HG03135 (cell line): ENCODE measurements around the gene KRTAP12-4.
"Not testable (repeated sequence)": the region's sequence is repeated elsewhere in the genome, so short reads cannot be mapped to it uniquely, and the experiment has no call there.

Source experiments
- ATAC-seq: cut with Tn5 transposase; IDR thresholded peaks from one replicate; pipeline ENCODE4 v1.9.1; 2021; ENCODE audit warnings: mild to moderate bottlenecking, moderate library complexity; ENCODE audit not compliant: unreplicated experiment

The KRTAP12-4 gene

DNA sequence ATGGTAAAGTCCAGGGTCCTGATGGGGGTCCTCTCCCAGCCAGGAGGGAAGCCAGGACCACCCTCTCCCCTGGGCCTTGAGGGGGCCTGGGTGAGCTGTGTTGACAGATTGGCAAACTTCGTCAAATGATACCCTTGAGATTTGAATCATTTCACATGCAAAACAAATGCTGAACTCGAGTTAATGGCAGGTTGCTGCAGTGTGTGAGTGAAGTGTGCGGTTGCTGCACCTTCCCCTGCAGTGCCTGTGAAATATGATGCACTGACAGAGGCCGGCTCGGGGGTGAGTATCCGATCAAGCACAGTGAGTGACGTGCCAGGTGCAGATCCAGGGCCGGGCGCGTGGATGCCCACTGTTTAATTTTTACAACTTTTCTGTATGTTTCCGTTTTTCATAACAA is 33.2 kb upstream of the KRTAP12-4 start:
- ATAC-seq, result no peak

DNA sequence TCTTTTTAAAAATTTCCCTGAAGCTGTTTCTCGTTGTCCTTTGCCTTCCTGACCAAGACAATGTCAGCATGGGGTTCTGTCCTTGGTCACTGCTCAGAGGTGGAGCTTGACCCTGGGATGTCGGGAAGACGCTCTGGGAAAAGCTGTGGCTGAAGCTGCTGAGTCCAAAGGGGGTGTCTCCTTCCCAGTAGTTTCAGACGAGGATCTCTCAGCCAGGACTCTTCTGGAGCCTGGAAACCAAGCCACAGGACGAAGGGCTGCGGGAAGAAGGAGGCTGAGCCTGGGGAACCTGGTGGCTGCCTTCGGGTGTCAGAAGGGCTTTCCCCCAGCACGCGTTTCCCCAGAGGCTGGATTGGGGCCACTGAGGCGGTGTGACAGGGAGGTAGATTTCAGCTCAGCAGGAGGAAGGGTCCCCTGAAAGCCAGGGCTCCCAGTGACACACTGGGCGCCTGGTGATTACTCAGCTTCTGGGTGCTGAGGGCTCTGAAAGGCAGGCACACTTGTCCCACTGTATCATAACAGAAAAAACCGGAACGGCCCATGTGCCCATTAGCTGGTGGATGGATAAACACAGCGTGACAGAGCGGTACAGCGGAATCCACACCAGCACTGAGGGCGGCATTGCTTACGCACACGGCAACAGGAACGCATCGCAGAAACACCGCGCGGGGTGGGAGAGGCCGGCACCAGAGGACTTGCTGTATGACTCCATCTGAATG is 32.5 kb upstream of the KRTAP12-4 start:
- no peak for ATAC-seq

DNA sequence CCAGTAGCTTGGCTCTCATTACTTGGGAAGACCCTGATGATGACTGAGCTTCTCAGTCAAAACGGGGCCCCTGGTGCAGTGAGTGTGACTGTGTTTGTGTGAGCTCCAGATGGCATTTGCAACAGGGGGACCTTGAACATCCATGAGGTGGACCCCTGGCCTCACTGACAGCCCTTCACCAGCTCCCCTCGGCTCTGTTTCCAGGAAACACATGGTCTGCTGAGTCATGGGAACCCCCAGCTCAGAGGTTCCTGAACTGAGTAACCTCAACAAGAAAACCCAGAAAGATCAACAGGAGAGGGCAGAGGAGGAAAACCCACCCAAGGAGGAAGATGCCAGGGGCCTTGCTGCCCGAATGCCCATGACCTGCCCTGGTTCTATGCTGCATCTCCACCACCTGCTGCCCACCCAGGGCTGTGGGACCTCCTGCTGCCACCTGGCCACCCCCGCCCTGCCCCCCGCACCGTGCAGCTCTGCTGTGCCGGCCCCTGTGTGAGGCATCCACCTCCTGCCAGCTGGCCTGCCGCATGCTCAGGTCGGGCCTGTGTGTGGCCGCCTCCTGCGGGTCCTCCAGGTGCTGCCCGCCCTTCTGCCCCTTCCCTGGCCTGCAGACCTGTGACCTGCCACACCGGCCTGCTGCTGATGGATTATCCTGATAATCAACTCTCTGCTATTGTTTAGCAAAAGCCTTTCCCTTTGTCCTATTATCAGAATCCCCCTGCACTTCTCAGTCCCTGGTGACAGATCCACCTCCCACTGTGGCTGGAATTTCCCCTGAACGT is 31.7 kb upstream of the KRTAP12-4 start:
- no peak for ATAC-seq

DNA sequence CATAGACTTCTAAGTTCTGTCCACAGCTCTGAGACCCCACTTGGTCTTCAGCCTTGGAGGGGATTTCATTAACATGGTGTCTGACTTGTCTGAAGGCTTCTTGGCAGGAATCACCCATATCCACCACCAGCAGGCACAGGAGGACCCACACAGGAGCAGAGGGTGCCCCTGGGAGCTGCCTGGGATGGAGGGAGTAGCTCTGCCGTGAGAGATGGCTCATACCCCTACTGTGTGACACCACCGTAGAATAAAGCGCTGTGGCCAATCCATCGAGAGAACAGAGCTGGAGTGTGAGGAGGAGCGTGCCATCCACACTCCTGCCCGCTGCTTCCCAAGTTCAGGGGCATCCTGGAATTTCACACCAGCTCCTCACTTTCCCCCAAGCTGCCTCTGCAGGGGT is 30.6 kb upstream of the KRTAP12-4 start:
- not testable (repeated sequence) for ATAC-seq

DNA sequence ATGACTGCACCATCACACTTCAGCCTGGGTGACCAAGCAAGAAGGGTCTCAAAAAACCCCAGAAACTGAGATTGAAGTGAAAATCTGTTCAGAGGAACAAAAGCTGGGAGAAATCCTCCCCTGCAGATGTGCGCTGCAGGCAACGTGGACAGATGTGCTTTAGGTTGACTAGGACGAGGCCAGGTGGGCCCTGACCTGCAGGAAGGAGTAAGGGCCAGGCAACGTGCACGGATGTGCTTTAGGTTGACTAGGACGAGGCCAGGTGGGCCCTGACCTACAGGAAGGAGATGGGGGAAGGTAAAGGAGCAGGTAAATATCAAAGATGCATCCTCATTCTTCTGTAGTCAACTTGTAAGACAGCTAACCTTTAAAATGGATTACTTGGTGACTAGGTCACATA is 30.0 kb upstream of the KRTAP12-4 start:
- no peak for ATAC-seq

DNA sequence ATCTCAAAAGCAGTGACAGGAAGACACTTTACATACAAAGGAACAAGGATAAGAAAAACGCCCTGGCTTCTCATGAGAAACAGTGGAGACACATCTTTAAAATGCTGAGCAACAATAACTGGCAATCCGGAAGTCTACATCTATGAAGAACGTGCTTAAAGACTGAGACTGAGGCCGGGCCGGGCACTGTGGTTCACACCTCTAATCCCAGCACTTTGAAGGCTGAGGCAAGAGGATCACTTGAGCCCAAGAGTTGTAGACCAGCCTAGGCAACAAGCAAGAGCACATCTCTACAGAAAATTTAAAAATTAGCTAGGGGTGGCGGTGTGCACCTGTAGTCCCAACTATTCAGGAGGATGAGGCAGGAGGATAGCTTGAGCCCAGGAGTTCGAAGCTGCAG is 29.6 kb upstream of the KRTAP12-4 start:
- no peak for ATAC-seq

DNA sequence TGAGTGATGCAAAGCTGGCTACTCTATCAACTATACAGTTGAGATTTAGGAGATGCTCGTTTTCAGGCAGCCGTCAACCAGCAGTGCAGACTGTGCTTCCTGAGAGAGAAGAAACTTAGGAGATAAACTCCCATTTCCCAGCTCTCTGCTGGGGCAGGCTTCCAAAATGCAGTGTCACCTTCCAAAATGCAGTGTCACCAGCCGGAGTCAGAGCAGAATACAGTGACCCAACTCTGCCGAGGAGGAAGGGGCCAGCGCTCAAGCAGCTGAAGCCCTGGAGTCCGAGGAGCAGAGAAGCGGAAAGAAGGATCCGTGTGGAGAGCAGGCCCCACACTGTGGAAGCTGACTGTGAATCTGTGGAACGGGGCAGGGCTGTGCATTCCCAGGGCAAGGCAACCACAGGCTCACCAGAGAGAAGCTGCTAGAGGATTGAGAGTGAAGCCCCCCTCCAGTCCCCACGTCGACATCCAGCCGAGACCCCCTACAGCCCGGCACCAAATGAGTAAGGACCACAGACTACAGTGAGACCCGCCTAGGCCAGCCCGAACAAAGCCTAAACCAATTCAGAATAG is 28.2 kb upstream of the KRTAP12-4 start:
- no peak for ATAC-seq

DNA sequence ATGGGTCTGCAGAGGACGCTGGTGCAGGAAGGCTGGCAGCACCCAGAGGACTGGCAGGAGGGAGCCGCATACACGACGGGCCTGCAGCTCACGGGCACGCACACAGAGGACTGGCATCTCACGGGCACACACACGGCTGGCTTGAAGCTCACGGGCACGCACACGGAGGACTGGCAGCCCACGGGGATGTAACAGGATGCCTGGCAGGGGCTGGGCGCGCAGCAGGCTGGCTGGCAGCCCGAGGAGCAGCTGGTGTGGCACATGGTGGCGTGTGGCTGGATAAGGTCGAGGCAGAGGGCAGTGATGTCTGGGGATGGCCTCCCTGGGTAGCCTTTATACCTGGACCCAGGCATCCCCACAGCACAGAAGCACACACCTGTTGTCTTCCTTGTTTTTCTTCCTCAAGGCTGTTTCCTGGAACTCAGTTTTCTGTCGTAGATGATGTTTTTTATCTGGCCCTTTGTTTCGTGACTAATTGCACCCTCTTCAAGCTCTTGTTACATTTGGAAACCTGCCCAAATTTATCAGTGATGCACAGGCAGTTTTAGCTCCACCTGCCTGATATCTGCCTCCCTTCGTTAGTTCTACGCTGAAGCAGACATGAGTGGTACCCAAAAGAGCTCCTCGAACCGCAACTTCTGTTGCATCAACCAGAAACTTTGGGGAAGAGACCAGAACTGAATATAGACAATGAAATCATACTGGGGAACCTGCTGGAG is 27.6 kb upstream of the KRTAP12-4 start, which contains the start of gene KRTAP12-1:
Gene KRTAP12-1, minus strand, starts transcription at position 303 of the 719 bp plus-strand sequence. Its CDS starts 40 bp downstream, at position 263.
- no peak for ATAC-seq

DNA sequence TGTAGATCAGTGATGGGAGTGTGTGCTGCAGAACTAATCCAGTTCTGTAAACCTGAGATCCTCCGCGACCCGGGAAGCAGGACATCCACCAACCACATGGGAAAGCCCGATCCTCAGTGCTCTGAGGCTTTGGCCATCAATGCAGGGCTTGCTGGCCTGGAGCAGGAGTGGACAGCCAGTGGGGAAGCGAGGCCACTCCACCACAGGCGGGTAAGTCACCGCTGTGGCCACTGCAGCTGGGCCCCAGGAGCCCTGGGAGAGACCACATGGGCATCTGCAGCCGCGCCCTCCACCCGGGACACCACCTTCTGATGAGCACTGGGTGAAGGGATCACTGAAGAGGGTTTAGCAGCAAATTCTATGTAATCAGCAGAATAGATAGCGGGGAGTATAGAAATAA is 26.7 kb upstream of the KRTAP12-4 start:
- ATAC-seq, result no peak

DNA sequence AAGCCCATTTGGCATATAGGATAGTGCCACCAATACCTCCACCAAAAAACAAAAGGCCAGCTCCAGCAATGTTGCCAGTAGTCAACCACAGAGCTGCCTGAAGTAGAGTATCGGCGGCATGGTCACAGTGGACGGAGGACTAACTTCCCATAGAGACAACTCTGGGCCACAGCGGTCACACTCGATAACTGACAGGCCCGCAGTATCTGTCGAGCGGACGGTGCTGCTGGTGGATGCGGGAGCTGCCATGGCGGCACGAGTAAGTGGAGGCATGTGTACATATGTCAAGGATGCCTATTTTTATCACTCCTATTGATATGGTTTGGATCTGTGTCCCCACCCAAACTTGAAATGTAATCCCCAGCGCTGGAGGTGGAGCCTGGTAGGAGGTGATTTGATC is 23.4 kb upstream of the KRTAP12-4 start:
- ATAC-seq, result no peak

DNA sequence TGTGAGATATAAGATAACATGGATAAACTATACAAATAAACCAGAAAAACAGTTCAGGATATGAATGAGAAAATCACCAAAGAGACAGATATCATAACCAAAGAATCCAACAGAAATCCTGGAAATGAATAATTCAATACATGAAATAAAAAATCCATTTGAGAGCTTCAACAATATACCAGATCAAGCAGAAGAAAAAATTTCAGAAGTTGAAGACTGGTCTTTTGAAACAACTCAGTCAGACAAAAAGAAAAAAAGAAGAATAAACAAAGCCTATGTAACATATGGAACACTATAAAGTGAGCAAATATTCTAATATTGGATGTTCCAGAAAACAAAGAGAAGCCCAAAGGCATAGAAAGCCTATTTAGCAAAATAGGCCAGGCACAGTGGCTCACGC is 17.5 kb upstream of the KRTAP12-4 start:
- no peak for ATAC-seq

DNA sequence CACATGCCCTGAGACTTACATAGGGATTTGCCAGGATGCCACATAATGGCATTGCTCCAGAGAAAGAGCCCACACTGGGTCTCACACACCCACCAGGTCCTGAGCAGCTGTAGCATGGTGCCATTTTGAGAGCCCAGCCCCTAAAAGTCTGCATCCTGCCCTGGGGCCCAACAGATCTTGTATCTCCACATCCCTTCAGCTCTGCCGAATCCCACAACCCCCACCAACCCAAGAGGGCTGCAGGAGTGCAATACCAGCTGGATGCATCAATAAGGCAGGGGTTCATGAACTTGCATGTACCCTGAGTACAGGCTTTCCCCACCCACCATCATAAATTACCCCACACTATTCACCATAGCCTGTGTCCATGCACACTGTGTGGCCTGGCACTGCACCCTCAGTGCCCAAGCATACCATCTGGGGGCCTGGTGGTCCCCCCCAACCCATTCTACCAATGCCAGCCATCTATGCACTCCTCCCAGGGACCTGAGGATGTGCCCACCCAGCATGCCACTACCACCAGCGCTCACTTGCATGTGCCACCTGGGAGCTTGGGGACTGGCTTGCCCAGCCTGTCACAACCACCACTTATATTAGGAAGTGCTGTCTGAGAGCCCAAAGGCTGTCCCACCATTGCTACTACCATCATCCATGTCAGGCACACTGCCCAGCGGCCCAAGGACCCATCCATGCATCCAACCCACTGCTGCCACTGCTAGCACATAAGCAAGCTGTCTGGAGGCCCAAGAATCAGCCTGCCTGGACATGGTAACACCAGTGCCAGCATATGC is 16.4 kb upstream of the KRTAP12-4 start:
- ATAC-seq, result no peak

DNA sequence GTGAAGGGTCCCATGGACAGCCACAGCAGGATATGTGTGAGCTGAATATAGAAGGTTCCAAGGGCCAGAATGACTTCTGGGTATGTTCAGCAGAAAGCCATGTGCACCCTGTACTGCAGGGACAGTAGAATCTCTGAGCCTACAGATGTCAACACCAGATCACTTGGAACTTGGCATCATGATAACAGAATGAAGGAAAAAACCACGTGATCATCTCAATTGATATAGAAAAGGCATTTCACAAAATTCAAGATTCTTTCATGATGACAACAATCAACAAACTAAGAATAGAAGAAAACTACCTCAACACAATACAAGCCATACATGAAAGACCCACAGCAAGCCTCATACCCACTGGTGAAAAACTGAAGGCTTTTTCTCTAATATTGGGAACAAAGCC is 13.2 kb upstream of the KRTAP12-4 start:
- no peak for ATAC-seq

DNA sequence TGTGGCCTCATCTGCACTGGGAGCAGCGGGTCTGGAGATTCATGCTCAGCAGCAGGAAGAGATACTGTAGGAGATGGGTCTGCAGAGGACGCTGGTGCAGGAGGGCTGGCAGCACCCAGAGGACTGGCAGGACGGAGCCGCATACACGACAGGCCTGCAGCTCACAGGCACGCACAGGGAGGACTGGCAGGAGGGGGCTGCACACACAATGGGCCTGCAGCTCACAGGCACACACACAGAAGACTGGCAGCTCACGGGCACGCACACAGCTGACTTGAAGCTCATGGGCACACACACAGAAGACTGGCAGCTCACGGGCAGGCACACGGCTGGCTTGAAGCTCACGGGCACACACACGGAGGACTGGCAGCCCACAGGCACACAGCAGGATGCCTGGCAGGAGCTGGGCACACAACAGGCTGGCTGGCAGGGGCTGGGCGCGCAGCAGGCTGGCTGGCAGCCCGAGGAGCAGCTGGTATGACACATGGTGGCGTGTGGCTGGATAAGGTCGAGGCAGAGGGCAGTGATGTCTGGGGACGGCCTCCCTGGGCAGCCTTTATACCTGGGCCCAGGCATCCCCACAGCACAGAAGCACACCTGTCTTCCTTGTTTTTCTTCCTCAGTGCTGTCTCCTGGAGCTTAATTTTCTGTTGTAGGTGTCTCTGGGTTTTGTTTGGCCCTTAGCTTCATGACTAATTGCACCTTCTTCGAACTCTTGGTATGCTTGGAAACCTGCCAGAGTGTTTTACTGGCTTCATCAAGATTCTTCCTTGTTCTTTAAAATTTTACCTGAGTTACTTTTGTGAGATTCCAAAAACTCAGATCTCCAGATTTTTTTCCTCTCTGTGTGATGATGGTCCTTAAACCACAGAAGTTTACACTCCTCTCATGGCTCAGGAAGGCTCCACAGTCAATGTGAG is 12.2 kb upstream of the KRTAP12-4 start, which contains the start of gene KRTAP12-2:
Gene KRTAP12-2, minus strand, starts transcription at position 527 of the 920 bp plus-strand sequence. Its CDS starts 41 bp downstream, at position 486.
- ATAC-seq, result no peak

DNA sequence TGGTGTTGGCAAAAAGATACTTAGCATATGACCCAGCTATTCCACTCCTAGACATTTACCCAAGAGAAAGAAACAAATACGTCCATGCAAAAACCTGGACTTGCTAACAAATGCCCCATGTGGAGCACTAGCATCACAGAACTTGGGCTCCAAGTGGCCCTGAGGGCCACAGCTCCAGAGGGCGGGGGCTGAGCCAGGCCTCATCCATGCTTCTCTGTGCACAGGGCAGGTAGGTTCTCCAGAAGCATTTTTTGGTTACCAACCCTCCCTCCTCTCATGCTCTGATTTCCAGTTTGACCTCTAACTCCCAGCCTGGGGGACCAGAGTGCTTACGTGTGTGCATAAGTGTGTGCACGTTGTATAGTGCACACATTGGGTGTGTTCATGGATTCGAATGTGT is 10.2 kb upstream of the KRTAP12-4 start:
- ATAC-seq, result no peak

DNA sequence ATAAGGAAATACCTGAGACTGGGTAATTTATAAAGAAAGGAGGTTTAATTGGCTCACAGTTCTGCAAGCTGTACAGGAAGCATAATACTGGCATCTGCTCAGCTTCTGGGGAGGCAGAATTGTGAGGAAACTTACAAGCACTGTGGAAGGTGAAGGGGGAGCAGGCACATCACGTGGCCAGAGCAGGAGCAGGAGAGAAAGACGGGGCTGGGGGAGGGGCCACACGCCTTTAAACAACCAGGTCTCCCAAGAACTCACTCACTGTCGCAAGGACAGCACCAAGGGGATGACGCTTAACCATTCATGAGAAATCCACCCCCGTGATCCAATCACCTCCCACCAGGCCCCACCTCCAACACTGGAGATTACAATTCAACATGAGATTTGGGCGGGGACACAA is 7.1 kb upstream of the KRTAP12-4 start:
- not testable (repeated sequence) for ATAC-seq

DNA sequence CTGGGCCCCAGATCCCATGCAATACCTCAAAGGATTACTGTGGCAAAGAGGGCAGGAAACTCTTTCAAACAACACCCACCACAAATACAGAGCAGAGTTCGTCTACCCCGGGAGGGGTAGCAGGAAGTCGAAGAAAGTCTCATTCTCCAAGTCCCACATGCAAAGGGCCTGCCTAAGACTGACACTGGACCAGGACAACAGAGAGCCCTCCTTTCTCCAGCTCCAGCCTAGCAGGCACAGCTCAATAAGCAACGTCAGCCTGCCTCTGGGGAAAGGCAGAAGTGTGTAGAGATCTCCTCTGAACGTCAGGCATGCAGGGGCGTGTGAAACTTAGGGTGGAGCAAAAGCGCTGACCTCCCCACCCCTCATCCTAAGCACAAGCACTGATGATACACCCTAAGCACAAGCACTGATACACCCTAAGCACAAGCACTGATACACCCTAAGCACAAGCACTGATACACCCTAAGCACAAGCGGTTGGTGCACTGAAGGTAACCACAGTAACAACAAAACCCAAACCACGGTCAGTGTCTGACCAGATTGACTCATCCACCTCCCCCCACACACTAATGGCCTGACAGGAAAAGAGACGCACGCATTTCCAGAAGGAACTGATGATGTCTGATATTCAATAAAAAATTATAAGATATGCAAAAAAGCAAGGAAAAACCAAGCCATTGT is 4.6 kb upstream of the KRTAP12-4 start:
- ATAC-seq, result no peak

DNA sequence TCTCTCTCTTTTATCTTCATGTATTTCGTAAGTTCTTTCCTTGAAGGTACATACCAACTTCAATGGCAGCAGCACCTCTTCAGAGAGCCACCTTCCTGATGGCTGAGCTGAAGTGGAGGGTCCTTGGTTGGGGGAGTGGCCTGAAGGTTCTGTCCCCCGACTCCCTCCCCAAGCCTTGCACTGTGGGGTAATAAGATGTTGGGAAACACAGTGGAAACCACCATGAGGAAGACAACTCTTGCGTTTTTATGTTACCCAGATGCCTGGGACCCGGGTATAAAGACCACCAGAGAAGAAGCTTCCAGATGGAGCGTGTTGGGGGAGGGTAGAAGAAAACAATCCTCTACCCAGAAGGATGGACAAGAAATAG is 4.1 kb upstream of the KRTAP12-4 start:
- no peak for ATAC-seq
